H9 (cell line): Measurements from ENCODE around the gene TMEM151B. TPM values are rescaled to one million over a fixed set of nuclear protein-coding genes. Genes with fewer than 3 reads are reported as not detected.

ENCODE experiments used
- DNase-seq: peaks from one replicate; pipeline ENCODE4 v3.0.0-alpha.2; 2017
- H2AFZ ChIP-seq: one replicate; pipeline ENCODE4 v1.6.1; 2013; ENCODE audit warnings: mild to moderate bottlenecking, low read length, control low read depth, moderate library complexity
- H2AK5ac ChIP-seq: 2 replicates; pipeline ENCODE4 v1.6.1; 2013; ENCODE audit warnings: low read length, control low read depth, mixed read lengths; ENCODE audit not compliant: insufficient read length
- H2BK120ac ChIP-seq: one replicate; pipeline ENCODE4 v1.6.1; 2013; ENCODE audit warnings: low read depth, mild to moderate bottlenecking, low read length, control low read depth, inconsistent platforms; ENCODE audit not compliant: poor library complexity, severe bottlenecking
- H2BK12ac ChIP-seq: 2 replicates; pipeline ENCODE4 v1.6.1; 2013; ENCODE audit warnings: low read length, control low read depth, mixed read lengths, low read depth; ENCODE audit not compliant: insufficient read length
- H2BK15ac ChIP-seq: 2 replicates; pipeline ENCODE4 v1.6.1; 2013; ENCODE audit warnings: low read depth, low read length, control low read depth
- H2BK20ac ChIP-seq: one replicate; pipeline ENCODE4 v1.6.1; 2013; ENCODE audit warnings: low read depth, mild to moderate bottlenecking, low read length, control low read depth, inconsistent platforms; ENCODE audit not compliant: poor library complexity, severe bottlenecking
- H2BK5ac ChIP-seq: 2 replicates; pipeline ENCODE4 v1.6.1; 2013; ENCODE audit warnings: low read length, control low read depth, mixed read lengths; ENCODE audit not compliant: insufficient read length
- H3K14ac ChIP-seq: 2 replicates; pipeline ENCODE4 v1.6.1; 2013; ENCODE audit warnings: low read length, control low read depth; ENCODE audit not compliant: insufficient read depth
- H3K18ac ChIP-seq: 2 replicates; pipeline ENCODE4 v1.6.1; 2013; ENCODE audit warnings: low read depth, mild to moderate bottlenecking, mixed read lengths, low read length, control low read depth; ENCODE audit not compliant: insufficient read length
- H3K23ac ChIP-seq: 2 replicates; pipeline ENCODE4 v1.6.1; 2013; ENCODE audit warnings: low read length, control low read depth, mixed read lengths, low read depth; ENCODE audit not compliant: insufficient read length
- H3K23me2 ChIP-seq: 2 replicates; pipeline ENCODE4 v1.6.1; 2013; ENCODE audit warnings: low read depth, mild to moderate bottlenecking, mixed read lengths, low read length, control low read depth; ENCODE audit not compliant: insufficient read length, poor library complexity, severe bottlenecking
- H3K27ac ChIP-seq: 2 replicates; pipeline ENCODE4 v1.5.1; 2013; ENCODE audit warnings: low read length, control low read depth, mixed read lengths, low read depth; ENCODE audit not compliant: insufficient read length
- H3K27me3 ChIP-seq: 2 replicates; pipeline ENCODE4 v1.6.1; 2013; ENCODE audit warnings: low read length, control low read depth, inconsistent platforms; ENCODE audit not compliant: insufficient read depth
- H3K4ac ChIP-seq: 2 replicates; pipeline ENCODE4 v1.6.1; 2013; ENCODE audit warnings: low read depth, mild to moderate bottlenecking, control low read depth, inconsistent platforms, low read length, moderate library complexity
- H3K4me1 ChIP-seq: 2 replicates; pipeline ENCODE4 v1.6.1; 2013; ENCODE audit warnings: low read length, control low read depth, inconsistent platforms; ENCODE audit not compliant: insufficient read depth
- H3K4me2 ChIP-seq: 2 replicates; pipeline ENCODE4 v1.6.1; 2013; ENCODE audit warnings: low read length, control low read depth, mixed read lengths; ENCODE audit not compliant: insufficient read length, insufficient read depth
- H3K56ac ChIP-seq: 2 replicates; pipeline ENCODE4 v1.6.1; 2013; ENCODE audit warnings: low read depth, mild to moderate bottlenecking, mixed read lengths, low read length, control low read depth; ENCODE audit not compliant: insufficient read length
- H3K79me1 ChIP-seq: 2 replicates; pipeline ENCODE4 v1.6.1; 2013; ENCODE audit warnings: low read depth, mild to moderate bottlenecking, moderate library complexity, low read length, control low read depth, inconsistent platforms; ENCODE audit not compliant: insufficient read depth, poor library complexity, severe bottlenecking
- H3K79me2 ChIP-seq: 2 replicates; pipeline ENCODE4 v1.6.1; 2013; ENCODE audit warnings: low read length, control low read depth, inconsistent platforms; ENCODE audit not compliant: insufficient read depth
- H3K9ac ChIP-seq: 2 replicates; pipeline ENCODE4 v1.6.1; 2013; ENCODE audit warnings: low read length, control low read depth, mixed read lengths; ENCODE audit not compliant: insufficient read length; ENCODE audit errors: extremely low read depth
- H3K9me3 ChIP-seq: one replicate; pipeline ENCODE4 v1.6.1; 2013; ENCODE audit warnings: low read depth, low read length, inconsistent platforms; ENCODE audit not compliant: control insufficient read depth
- H3T11ph ChIP-seq: one replicate; pipeline ENCODE4 v1.6.1; 2013; ENCODE audit warnings: mild to moderate bottlenecking, low read length, control low read depth, inconsistent platforms
- H4K20me1 ChIP-seq: one replicate; pipeline ENCODE4 v1.6.1; 2013; ENCODE audit not compliant: control insufficient read depth, insufficient read length, insufficient read depth
- H4K5ac ChIP-seq: 2 replicates; pipeline ENCODE4 v1.6.1; 2013; ENCODE audit warnings: low read depth, mild to moderate bottlenecking, mixed read lengths, low read length, control low read depth; ENCODE audit not compliant: insufficient read length
- H4K8ac ChIP-seq: replicated peaks from 2 replicates; pipeline ENCODE4 v1.6.1; 2013; ENCODE audit warnings: low read length, control low read depth, mixed read lengths, low read depth; ENCODE audit not compliant: insufficient read length
- H4K91ac ChIP-seq: 2 replicates; pipeline ENCODE4 v1.6.1; 2013; ENCODE audit warnings: low read depth, mild to moderate bottlenecking, moderate library complexity, mixed read lengths, low read length, control low read depth; ENCODE audit not compliant: insufficient read length
- H3K27ac Mint-ChIP-seq, 3 experiments: 2 replicates in 2 of 3; 3 replicates in 1 of 3; pipeline ENCODE4 v1.8.0; 2020 to 2021; ENCODE audit warnings: mixed read lengths in 3 of 3, mild to moderate bottlenecking in 1 of 3, moderate library complexity in 1 of 3
- H3K27me3 Mint-ChIP-seq: 2 replicates; pipeline ENCODE4 v1.8.0; 2021; ENCODE audit warnings: low read depth, mild to moderate bottlenecking, moderate library complexity, mixed read lengths
- H3K36me3 Mint-ChIP-seq, 3 experiments: 2 replicates in 2 of 3; 3 replicates in 1 of 3; pipeline ENCODE4 v1.8.0; 2020 to 2021; ENCODE audit warnings: low read depth in 3 of 3, mixed read lengths in 3 of 3; ENCODE audit not compliant: insufficient read depth in 1 of 3
- H3K4me1 Mint-ChIP-seq, 2 experiments: 2 replicates each; pipeline ENCODE4 v1.8.0; 2020; ENCODE audit warnings: mixed read lengths in 2 of 2
- H3K4me3 Mint-ChIP-seq, 2 experiments: 2 replicates in 1 of 2; 3 replicates in 1 of 2; pipeline ENCODE4 v1.8.0; 2020 to 2021; ENCODE audit warnings: mild to moderate bottlenecking in 2 of 2, mixed read lengths in 2 of 2, moderate library complexity in 1 of 2
- H3K9me3 Mint-ChIP-seq, 2 experiments: 2 replicates in 1 of 2; 3 replicates in 1 of 2; pipeline ENCODE4 v1.8.0; 2020; ENCODE audit warnings: mild to moderate bottlenecking in 2 of 2, mixed read lengths in 2 of 2, moderate library complexity in 1 of 2
- WGBS: extraction: QIAGEN DNeasy Blood & Tissue Kit; methylation state at CpG from one replicate; pipeline ENCODE4 v1.1.7; 2013; ENCODE audit warnings: missing lambda C conversion rate, low lambda C conversion rate, mixed read lengths; ENCODE audit not compliant: insufficient read length; ENCODE audit errors: extremely low coverage; 5-methylcytosine and 5-hydroxymethylcytosine counted together
- total RNA-seq: library from RNA; stranded (reverse); gene quantifications from 2 replicates; pipeline ENCODE4 v1.2.1, GENCODE V29; 2021
- TF ChIP-seq, protein P1 (sequence below): fragments of 200-600 bp; sonication (generic); conservative IDR thresholded peaks from 3 replicates; pipeline ENCODE4 v1.8.0; 2021; ENCODE audit warnings: antibody characterized with exemption, mild to moderate bottlenecking

Gene TMEM151B
- total RNA-seq, 1 experiment from 2014 or later: 2.4 TPM

DNA sequence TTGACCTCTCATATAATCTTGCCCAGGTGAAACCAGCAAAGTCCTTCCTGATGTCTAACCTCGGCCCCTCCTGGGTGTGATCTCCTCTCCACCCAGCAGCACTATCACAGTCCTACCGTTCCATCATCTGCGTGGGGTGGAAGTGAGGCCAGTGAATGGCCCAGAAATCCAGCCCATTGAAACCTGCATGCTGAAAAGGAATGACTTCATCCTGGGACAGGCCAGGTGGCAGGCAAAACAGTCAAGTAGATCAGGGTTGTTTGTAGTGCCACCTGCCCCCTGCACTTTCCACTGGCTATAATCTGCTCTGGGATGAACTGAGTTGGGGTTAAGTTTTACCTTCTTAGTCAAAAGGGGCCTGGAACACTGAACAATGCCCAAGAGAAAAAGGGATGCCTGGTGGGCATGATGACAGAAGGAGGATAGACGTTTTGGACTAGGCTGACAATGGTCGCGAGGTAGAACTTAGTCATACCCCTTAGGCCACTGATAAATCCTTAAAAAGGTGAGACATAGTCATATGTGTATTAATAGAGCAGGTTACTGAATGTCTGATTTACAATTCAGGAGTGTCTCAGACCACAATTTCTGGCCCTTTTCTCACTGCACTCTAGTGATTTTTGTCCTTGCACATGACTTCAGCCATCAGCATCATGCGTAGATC, 31.4 kb upstream of the TMEM151B start:
- H3K9me3 Mint-ChIP-seq: no peaks in the 10 kb centered on the region
- no peak overlapping the region for H3K27ac ChIP-seq

More for the DNA sequence above, 31.4 kb upstream of the TMEM151B start:
- no peak overlapping the region for H2BK12ac ChIP-seq
- H4K8ac ChIP-seq: no peak overlapping the region
- no peak for DNase-seq
- no peak overlapping the region for H2AK5ac ChIP-seq
- no peak overlapping the region for H3K56ac ChIP-seq
- no peaks in the 10 kb centered on the region for H3K27me3 ChIP-seq
- no peak overlapping the region for H3K23ac ChIP-seq
- no peak overlapping the region for H3T11ph ChIP-seq
- H2BK15ac ChIP-seq: no peak overlapping the region
- H3K4me2 ChIP-seq: no peak overlapping the region
- H4K5ac ChIP-seq: no peak overlapping the region
- no peak overlapping the region for H3K18ac ChIP-seq
- Mint-ChIP-seq H3K4me3 (peak overlapping the region in 1 of 2 experiments; percentile 53; a peak in 2 of 5 replicates), H3K36me3 (peaks cover 7 to 19% (median 16%) of the 10 kb centered on the region in 3 experiments; a peak in 6 of 7 replicates), H3K4me1 (peaks cover 30 to 35% of the 10 kb centered on the region in 2 experiments), H3K27me3 (peaks cover 18% of the 10 kb centered on the region), H3K27ac (no peak overlapping the region)
- H4K20me1 ChIP-seq: no peaks in the 10 kb centered on the region
- no peak overlapping the region for H4K91ac ChIP-seq
- TF ChIP-seq, protein P1, sequence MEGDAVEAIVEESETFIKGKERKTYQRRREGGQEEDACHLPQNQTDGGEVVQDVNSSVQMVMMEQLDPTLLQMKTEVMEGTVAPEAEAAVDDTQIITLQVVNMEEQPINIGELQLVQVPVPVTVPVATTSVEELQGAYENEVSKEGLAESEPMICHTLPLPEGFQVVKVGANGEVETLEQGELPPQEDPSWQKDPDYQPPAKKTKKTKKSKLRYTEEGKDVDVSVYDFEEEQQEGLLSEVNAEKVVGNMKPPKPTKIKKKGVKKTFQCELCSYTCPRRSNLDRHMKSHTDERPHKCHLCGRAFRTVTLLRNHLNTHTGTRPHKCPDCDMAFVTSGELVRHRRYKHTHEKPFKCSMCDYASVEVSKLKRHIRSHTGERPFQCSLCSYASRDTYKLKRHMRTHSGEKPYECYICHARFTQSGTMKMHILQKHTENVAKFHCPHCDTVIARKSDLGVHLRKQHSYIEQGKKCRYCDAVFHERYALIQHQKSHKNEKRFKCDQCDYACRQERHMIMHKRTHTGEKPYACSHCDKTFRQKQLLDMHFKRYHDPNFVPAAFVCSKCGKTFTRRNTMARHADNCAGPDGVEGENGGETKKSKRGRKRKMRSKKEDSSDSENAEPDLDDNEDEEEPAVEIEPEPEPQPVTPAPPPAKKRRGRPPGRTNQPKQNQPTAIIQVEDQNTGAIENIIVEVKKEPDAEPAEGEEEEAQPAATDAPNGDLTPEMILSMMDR: no peak
- no peak overlapping the region for H2BK120ac ChIP-seq
- no peak overlapping the region for H3K14ac ChIP-seq
- H3K79me1 ChIP-seq: no peaks in the 10 kb centered on the region
- no peak overlapping the region for H3K4ac ChIP-seq
- H2BK20ac ChIP-seq: no peak overlapping the region
- no peaks in the 10 kb centered on the region for H3K9me3 ChIP-seq
- WGBS: no CpG with 5 or more reads among the region's 7 CpGs
- H3K4me1 ChIP-seq: no peaks in the 10 kb centered on the region; the same call in 1 of the 2 replicates
- no peak overlapping the region for H3K9ac ChIP-seq
- H3K79me2 ChIP-seq: no peaks in the 10 kb centered on the region
- no peak overlapping the region for H2BK5ac ChIP-seq
- peaks cover 3% of the 10 kb centered on the region for H3K23me2 ChIP-seq
- no peak overlapping the region for H2AFZ ChIP-seq
